Coronary artery (tissue), 2 donors: ENCODE measurements around the gene RPSA.

ENCODE experiments used
- DNase-seq: peaks from one replicate; pipeline ENCODE4 v3.0.0-alpha.2; 2017; ENCODE audit warnings: low spot score
- H3K27ac ChIP-seq, 2 donors: fragments of 200-600 bp; sonication (generic); one replicate each; pipeline ENCODE4 v1.5.1; 2016 to 2019
- H3K4me3 ChIP-seq: fragments of 200-600 bp; sonication (generic); 2 replicates; pipeline ENCODE4 v1.5.1; 2016; ENCODE audit warnings: mild to moderate bottlenecking, moderate library complexity
- TF ChIP-seq, protein P1 (sequence below): fragments of 200-600 bp; sonication (generic); IDR thresholded peaks from one replicate; pipeline ENCODE4 v1.5.1; 2019; ENCODE audit warnings: antibody characterized with exemption

RPSA gene

DNA sequence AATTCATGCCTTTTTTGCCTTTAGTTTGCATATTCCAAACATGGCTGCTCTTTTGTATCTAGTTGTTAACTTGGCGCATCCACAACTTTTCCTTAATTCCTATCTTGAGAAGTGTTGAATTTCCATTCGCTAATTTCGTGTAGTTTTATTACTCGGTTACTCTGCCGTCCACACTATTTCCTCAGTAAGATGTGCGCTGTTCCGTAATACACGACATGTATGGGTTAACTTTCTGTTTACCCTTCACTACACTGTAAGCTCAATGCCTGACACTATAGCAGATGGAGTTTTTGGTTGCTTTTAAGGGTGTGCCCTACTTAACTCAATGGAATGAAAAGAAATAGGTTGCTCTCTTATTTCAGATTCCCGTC lies 724 bp downstream of the RPSA start:
- Histone ChIP-seq H3K4me3 (peak overlapping the region; percentile 91), H3K27ac (peak overlapping the region; percentile 35 to 88)
- no peak for DNase-seq
- TF ChIP-seq, protein P1, sequence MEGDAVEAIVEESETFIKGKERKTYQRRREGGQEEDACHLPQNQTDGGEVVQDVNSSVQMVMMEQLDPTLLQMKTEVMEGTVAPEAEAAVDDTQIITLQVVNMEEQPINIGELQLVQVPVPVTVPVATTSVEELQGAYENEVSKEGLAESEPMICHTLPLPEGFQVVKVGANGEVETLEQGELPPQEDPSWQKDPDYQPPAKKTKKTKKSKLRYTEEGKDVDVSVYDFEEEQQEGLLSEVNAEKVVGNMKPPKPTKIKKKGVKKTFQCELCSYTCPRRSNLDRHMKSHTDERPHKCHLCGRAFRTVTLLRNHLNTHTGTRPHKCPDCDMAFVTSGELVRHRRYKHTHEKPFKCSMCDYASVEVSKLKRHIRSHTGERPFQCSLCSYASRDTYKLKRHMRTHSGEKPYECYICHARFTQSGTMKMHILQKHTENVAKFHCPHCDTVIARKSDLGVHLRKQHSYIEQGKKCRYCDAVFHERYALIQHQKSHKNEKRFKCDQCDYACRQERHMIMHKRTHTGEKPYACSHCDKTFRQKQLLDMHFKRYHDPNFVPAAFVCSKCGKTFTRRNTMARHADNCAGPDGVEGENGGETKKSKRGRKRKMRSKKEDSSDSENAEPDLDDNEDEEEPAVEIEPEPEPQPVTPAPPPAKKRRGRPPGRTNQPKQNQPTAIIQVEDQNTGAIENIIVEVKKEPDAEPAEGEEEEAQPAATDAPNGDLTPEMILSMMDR: no peak

DNA sequence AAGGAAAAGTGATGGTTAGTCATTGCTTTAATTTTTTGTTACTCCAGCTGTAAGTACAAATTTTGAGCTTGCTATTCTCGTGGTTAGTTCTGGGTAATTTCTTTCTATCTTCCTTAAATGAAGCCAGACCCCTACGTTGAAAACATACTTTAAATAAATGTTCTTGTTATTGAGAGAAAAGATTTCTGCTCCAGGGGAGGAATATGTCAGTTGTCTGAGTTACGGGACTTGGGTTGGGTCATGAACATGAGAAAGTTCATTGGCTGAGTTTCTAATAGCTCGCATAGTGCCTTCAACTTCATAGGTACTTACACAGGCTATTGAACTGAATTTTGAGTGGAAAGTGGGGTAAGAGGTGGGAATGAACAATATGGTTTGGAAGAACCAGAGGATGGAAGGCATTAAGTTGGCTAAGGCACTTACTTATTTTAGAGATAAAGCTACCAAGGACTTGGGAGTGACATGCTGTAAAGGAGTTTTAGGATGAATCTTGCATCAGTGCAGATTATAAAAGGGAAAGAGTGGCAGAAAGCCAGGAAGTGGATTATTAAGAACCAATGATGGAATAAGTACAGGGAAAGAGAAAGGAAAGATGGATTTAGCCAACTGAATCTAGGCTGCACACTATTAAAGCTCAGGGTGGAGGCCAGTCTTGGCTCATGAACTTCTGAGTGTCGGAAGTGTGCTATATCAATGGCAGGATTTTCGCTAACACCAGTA lies 1.4 kb downstream of the RPSA start:
- H3K4me3 ChIP-seq: peak overlapping the region; percentile 91

DNA sequence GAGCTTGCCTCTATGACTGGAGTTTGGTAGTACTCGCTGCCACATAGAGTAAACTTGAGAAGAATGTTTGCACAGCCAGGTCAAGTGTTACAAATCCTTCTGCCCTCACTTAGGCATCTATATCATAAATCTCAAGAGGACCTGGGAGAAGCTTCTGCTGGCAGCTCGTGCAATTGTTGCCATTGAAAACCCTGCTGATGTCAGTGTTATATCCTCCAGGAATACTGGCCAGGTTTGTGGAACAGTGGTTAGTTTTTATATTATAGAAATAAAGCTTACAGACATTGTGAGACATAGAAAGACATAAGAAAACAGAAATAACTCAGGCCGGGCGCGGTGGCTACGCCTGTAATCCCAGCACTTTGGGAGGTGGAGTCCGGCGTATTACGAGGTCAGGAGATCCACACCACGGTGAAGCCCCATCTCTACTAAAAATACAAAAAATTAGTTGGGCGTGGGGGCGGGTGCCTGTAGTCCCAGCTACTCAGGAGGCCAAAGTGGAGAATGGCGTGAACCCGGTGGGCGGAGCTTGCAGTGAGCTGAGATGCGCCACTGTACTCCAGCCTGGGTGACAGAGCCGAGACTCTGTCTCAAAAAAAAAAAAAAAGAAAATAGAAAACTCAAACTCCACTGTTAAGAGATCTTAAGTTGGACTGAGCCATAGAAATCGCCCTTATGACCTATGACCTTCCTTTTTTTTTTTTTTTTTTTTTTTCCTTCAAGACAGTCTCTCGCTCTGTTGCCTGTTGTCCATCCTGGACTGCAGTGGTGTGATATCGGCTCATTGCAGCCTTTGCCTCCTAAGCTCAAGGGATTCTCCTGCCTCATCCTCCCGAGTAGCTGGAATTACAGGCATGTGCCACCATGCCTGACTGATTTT lies 2.2 kb downstream of the RPSA start:
- no peak overlapping the region for H3K27ac ChIP-seq
- DNase-seq: no peak
- TF ChIP-seq, protein P1: no peak
- no peak overlapping the region for H3K4me3 ChIP-seq

More for the DNA sequence above, 1.4 kb downstream of the RPSA start:
- DNase-seq: no peak
- TF ChIP-seq, protein P1: no peak
- no peak overlapping the region for H3K27ac ChIP-seq

DNA sequence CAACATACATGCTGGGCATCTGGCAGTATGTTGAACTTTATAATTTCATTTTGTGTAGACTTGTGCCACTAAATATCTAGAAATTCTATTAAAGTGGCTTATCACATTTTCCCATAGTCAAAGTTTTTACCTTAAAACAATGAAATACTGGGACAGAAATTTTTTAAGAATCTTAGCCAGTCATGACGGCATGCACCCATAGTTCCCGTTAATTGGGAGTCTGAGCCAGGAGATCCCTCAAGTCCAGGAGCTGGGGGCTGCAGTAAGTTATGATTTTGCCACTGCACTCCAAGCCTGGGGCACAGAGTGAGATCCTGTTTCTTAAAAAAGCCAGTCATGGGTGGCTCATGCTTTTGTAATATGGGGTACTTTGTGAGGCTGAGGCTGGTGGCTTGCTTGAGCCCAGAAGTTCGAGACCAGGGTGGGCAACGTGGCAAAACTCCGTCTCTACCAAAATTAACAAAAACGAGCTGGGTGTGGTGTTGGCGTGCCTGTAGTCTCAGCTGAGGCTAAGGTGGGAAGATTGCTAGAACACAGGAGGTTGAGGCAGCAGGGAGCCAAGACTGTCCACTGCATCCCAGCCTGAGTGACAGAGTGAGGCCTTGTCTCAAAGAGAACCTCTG lies 3.1 kb downstream of the RPSA start:
- Histone ChIP-seq H3K4me3 (no peak overlapping the region), H3K27ac (no peak overlapping the region)
- DNase-seq: no peak
- TF ChIP-seq, protein P1: no peak

GRCh38 chr3:39410893-39411292 lies 4.4 kb downstream of the RPSA start:
- no peak for DNase-seq
- Histone ChIP-seq H3K27ac (no peak overlapping the region), H3K4me3 (no peak overlapping the region)
- TF ChIP-seq, protein P1: no peak

- TF ChIP-seq, protein P1: no peak
- Histone ChIP-seq H3K27ac (no peak overlapping the region), H3K4me3 (no peak overlapping the region)
- no peak for DNase-seq
Observed at GRCh38 chr3:39412668-39413260, 6.2 kb downstream of the RPSA start.
